Keratinocyte (primary cell): ENCODE results near the gene LEFTY2.

Experiments used
- EZH2 ChIP-seq: IDR thresholded peaks from one replicate; pipeline ENCODE4 v1.6.1; 2012; ENCODE audit warnings: inconsistent platforms, mild to moderate bottlenecking, low read length, moderate library complexity
- TF ChIP-seq, protein P1 (sequence below), 3 experiments: IDR thresholded peaks in 1 of 3; conservative IDR thresholded peaks in 1 of 3; optimal IDR thresholded peaks in 1 of 3; 2 replicates in 2 of 3; 3 replicates in 1 of 3; pipeline versions ENCODE3 to v1.5.1; 2011; ENCODE audit warnings: low read length in 3 of 3, mild to moderate bottlenecking in 3 of 3, moderate library complexity in 2 of 3, control low read depth in 1 of 3, inconsistent platforms in 1 of 3; ENCODE audit not compliant: insufficient read depth in 2 of 3; ENCODE audit errors: extremely low read depth in 1 of 3

GRCh38 chr1:225887030-225887314 lies 54.0 kb downstream of the LEFTY2 start:
- TF ChIP-seq, protein P1, sequence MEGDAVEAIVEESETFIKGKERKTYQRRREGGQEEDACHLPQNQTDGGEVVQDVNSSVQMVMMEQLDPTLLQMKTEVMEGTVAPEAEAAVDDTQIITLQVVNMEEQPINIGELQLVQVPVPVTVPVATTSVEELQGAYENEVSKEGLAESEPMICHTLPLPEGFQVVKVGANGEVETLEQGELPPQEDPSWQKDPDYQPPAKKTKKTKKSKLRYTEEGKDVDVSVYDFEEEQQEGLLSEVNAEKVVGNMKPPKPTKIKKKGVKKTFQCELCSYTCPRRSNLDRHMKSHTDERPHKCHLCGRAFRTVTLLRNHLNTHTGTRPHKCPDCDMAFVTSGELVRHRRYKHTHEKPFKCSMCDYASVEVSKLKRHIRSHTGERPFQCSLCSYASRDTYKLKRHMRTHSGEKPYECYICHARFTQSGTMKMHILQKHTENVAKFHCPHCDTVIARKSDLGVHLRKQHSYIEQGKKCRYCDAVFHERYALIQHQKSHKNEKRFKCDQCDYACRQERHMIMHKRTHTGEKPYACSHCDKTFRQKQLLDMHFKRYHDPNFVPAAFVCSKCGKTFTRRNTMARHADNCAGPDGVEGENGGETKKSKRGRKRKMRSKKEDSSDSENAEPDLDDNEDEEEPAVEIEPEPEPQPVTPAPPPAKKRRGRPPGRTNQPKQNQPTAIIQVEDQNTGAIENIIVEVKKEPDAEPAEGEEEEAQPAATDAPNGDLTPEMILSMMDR (optimal IDR thresholded peaks at IDR 0.05 in 1 of 3, IDR thresholded peaks at IDR 0.05 in 1 of 3, conservative IDR thresholded peaks at IDR 0.05 in 1 of 3; ENCODE audit: extremely low read depth in 1 of 3, insufficient read depth in 2 of 3, low read length in 3 of 3) = no peak
- TF ChIP-seq EZH2 = no peak
